ENCODE measurements around the gene SCYGR8. TPM values are rescaled to one million over a fixed set of nuclear protein-coding genes. Genes with fewer than 3 reads are reported as not detected.

SCYGR8 gene
- total RNA-seq (2022; extraction: Qiagen RNA extraction) = not detected in 5 replicates

GRCh38 chr2:227745594-227745993 lies at the start of gene SCYGR8:
SCYGR8 (plus strand) TSS chr2:227745894; CDS start chr2:227745894, 0 bp downstream.

DNA sequence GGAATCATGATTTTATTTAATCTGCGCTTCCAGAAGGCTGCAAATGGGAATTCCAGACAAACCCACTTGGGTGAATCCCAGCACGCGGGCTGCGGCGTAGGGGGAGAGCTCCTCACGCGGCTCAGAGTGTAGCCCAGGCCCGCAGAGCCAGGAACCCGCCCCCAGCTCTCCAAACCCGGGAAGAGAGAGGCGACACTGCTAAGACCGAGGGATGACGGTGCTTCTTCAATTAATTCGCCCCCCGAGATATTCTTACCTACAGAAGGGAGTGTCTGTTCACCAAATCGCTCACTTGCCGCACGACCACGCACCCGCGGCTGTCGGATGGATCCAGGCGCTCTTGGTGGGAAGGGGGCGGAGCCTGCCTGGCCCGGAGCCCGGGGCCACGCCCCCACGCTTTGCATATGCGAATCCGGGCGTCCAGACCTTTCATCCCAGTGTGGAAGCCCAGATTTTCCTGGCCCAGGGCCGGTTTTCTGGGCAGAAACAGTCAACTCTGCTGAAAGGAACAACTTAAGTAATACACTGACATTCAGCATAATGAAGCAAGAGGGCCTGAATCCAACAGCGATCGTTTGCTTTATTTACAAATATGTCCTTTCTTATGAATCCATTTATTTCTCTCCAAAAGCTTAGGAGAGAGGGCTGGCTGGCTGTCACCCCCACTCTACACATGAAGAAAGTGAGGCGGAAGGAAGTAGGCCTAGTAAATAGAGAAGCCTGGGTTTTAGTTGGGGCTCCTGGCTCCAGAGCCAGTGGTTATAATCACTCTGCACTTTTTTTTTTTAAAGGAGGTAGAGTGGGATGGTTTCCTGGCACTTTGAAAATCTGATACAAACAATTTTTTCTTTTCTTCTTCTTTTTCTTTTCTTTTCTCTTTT lies 27.8 kb upstream of the SCYGR8 start, which contains the start of gene SLC19A3:
SLC19A3 (minus strand) TSS at position 342 of the 881 bp plus-strand sequence. CDS start 15,710 bp downstream, outside the sequence.

DNA sequence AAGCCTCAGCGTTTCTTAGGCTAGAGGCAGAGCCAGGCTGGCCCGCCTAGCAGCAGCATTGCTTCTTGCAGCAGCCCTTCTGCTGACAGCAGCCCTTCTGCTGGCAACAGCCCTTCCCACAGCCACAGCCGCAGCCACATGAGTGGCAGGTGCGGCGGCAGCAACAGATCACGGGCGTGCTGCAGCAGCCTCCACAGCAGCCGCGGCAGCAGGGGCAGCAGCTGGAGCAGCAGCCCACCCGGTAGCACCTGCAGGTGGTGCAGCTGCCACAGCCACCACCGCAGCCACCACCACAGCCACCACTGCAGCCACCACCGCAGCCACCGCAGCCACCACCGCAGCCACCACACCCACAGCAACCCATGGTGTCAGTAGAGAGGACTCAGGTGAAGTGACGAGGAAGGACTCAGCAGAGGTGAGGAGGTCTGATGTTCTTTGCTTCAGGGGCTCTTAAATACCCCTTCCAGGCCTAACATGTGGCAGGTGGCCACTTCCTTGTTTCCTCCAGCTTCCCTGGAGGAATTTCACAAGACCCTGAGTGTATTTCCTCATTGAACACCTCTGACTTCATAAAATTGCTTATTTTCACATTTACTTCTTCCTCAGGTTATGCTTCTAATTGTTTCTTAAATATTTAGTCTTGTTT lies 21.2 kb upstream of the SCYGR8 start, which contains the start of gene SCYGR6:
SCYGR6 (minus strand) TSS at position 364 of the 646 bp plus-strand sequence; CDS start at position 364, 0 bp downstream.

GRCh38 chr2:227728035-227728434 lies 17.7 kb upstream of the SCYGR8 start, which contains the start of gene SCYGR7:
SCYGR7 (plus strand) TSS chr2:227728335; CDS start chr2:227728335, 0 bp downstream.

Other genes with a start within 250 kb of the SCYGR8 start
- gene SCYGR2, start 147.0 kb upstream of the SCYGR8 start, total RNA-seq (2022; extraction: Qiagen RNA extraction) = not detected in 5 replicates
- not detected in 5 replicates for gene SCYGR3, start 131.1 kb upstream of the SCYGR8 start, total RNA-seq (2022; extraction: Qiagen RNA extraction)
- not detected in 5 replicates for gene SCYGR4, start 128.4 kb upstream of the SCYGR8 start, total RNA-seq (2022; extraction: Qiagen RNA extraction)
- not detected in 5 replicates for gene SCYGR5, start 79.1 kb upstream of the SCYGR8 start, total RNA-seq (2022; extraction: Qiagen RNA extraction)
- 2.6 to 3.7 TPM (median 2.9 TPM) in 5 replicates for gene SLC19A3, start 27.9 kb upstream of the SCYGR8 start, total RNA-seq (2022; extraction: Qiagen RNA extraction)
- gene SCYGR6, start 21.1 kb upstream of the SCYGR8 start, total RNA-seq (2022; extraction: Qiagen RNA extraction) = not detected in 5 replicates
- gene SCYGR7, start 17.6 kb upstream of the SCYGR8 start, total RNA-seq (2022; extraction: Qiagen RNA extraction) = not detected in 5 replicates
- 4.2 to 9.2 TPM (median 6.9 TPM) in 5 replicates for gene CCL20, start 67.9 kb downstream of the SCYGR8 start, total RNA-seq (2022; extraction: Qiagen RNA extraction)
- 2.3 to 3.2 TPM (median 2.6 TPM) in 5 replicates for gene DAW1, start 125.7 kb downstream of the SCYGR8 start, total RNA-seq (2022; extraction: Qiagen RNA extraction)